NK-92 treated with Interleukin-12 subunit alpha and Interleukin-12 subunit beta, amount 100 ng/mL, for 24 hours (cell line): ENCODE data around the gene ZBED4.

Source experiments
- DNase-seq: peaks from one replicate; lab custom pipeline; 2025; lab: John Stamatoyannopoulos, UW

The ZBED4 gene

GRCh38 chr22:49920859-49921258 lies 67.2 kb downstream of the ZBED4 start:
- DNase-seq: no peak

- DNase-seq: no peak
Measured at GRCh38 chr22:49921508-49922278, 68.0 kb downstream of the ZBED4 start.

- no peak for DNase-seq
Measured at GRCh38 chr22:49922484-49922883, 68.8 kb downstream of the ZBED4 start.

- DNase-seq: no peak
Measured at GRCh38 chr22:49922926-49923325, 69.3 kb downstream of the ZBED4 start.

GRCh38 chr22:49923445-49923844 lies 69.8 kb downstream of the ZBED4 start:
- DNase-seq: no peak

GRCh38 chr22:49924113-49924833 lies 70.6 kb downstream of the ZBED4 start:
- DNase-seq: no peak

GRCh38 chr22:49925525-49926128 lies 72.0 kb downstream of the ZBED4 start:
- no peak for DNase-seq

- no peak for DNase-seq
Measured at GRCh38 chr22:49926916-49927315, 73.3 kb downstream of the ZBED4 start.

- no peak for DNase-seq
Measured at GRCh38 chr22:49927483-49928184, 74.0 kb downstream of the ZBED4 start.

- DNase-seq: no peak
Measured at GRCh38 chr22:49928185-49928495, 74.5 kb downstream of the ZBED4 start.

GRCh38 chr22:49928555-49929210 lies 75.0 kb downstream of the ZBED4 start:
- DNase-seq: no peak

GRCh38 chr22:49929211-49929979 lies 75.8 kb downstream of the ZBED4 start:
- DNase-seq: peak; percentile 27

- DNase-seq: no peak
Measured at GRCh38 chr22:49929994-49930575, 76.4 kb downstream of the ZBED4 start.

GRCh38 chr22:49930596-49931412 lies 77.2 kb downstream of the ZBED4 start:
- peak; percentile 31 for DNase-seq

GRCh38 chr22:49933236-49934159 lies 79.9 kb downstream of the ZBED4 start:
- DNase-seq: no peak

- no peak for DNase-seq
Measured at GRCh38 chr22:49934160-49934890, 80.7 kb downstream of the ZBED4 start.

- peak; percentile 67 for DNase-seq
Measured at GRCh38 chr22:49934891-49935557, 81.4 kb downstream of the ZBED4 start.

- DNase-seq: peak; percentile 59
Measured at GRCh38 chr22:49935561-49935960, 81.9 kb downstream of the ZBED4 start.
